ENCODE results near the gene ADI1.

Gene ADI1, protein sequence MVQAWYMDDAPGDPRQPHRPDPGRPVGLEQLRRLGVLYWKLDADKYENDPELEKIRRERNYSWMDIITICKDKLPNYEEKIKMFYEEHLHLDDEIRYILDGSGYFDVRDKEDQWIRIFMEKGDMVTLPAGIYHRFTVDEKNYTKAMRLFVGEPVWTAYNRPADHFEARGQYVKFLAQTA
- total RNA-seq, result 28.7 to 30.9 reads per million in 2 donors

- peak; percentile 69 for DNase-seq
Observed at GRCh38 chr2:3519255-3520205, at the start of gene ADI1. TSS of gene ADI1 (minus strand) at chr2:3519531. CDS start at chr2:3519487, 44 bp downstream.

- no peak for DNase-seq
Observed at GRCh38 chr2:3566806-3567205, 47.5 kb upstream of the ADI1 start.

- DNase-seq, result no peak
Observed at GRCh38 chr2:3565117-3565516, 45.8 kb upstream of the ADI1 start.

GRCh38 chr2:3563521-3563976 is 44.2 kb upstream of the ADI1 start:
- DNase-seq, result no peak

GRCh38 chr2:3558205-3559014 is 39.1 kb upstream of the ADI1 start, which contains the start of gene RNASEH1:
TSS of gene RNASEH1 (minus strand) at chr2:3558333. CDS start at chr2:3558260, 73 bp downstream.
- DNase-seq, result peak; percentile 99

DNA sequence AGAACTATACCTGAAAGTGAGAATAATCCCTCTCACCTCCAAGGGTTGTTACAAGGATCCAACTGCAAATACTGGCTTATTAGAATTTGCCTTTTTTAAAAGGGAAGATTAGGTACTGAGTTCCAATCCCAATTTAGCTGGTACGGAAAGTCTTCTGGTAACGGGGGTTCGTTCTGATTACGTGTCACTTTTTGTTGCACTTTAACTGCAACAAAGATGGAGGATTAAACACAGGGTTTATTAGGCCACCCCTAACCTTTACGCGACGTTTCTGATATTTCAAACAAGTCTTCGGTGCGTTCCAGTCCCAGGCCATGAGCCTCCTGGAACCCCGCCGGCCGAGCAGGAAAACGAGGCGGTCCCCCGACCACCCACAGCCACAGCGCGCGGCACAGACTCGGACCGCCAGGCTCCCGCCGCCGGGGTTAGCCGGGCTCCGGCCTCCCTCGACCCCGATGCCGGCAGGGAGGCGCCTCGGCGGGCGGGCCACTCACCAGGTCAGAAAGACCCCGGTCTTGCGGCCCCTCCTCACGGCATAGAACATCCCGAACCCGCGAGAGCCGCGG is 38.4 kb upstream of the ADI1 start:
- DNase-seq, result no peak

DNA sequence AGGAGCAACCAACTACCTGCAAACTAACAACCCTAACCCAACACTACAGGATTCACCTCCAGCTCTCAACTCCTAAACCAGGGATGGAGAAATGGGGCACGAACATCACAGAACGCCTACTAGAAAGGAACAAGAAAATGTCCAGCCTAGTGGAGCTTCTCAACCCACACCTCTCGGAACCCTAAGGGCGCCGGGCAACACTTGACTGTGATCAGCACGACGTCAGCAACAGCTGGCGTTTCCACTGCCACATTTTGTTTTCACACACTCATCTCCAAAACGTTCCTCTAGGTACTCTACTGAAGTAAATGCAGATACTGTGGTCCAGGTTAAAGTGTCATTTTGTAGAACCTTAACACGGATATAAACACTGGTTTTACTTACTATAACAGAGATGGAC is 34.6 kb upstream of the ADI1 start:
- no peak for DNase-seq

DNA sequence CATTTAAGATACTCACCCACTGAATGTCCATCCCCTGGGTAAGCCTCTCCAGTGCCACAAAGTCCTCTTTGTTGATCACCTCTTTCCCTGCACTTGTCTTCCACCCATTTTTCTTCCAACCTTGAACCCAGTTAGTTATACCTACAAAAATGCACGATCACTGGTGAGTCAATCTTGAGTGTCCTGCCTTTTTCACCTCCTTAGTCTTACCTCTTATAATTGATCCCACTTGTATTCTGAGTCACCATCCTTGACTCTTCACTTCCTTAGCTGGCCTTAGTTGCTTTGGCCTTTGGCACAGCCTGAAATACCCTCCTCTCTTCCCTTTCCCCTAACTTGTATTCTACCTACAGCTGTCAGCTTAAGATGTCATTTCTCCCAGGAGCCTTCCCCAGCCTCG is 28.6 kb upstream of the ADI1 start:
- DNase-seq, result no peak

GRCh38 chr2:3545788-3546478 is 26.6 kb upstream of the ADI1 start:
- DNase-seq, result no peak

DNA sequence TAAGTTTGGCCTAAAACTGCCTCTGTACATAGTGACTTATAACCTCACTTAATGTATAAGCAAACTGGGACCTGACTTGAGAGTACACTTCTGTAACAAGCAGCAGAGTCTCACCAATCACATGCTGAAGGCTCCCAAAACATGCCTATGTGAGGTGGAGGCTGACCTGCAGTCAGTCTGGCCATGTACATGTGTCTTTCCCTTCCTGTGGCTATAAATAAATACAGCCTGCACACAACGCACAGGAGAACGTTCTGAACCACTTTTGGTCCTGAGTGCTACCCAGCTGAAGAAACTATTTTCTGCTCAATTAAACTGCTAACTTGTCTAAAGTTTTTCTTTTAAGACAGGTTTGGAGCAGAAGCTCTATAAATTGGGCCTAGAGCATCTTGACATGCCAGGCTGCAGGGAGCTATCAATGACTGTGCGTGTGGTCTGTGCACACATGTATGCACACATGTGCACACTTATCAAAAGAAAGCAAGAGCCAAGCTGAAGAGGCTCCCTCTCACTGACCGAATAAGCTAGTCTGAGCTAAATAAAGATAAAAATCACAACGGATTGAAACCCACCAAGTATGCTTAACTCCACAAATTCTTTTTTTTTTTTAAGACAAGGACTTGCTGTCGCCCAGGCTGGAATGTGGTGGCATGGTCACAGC is 23.8 kb upstream of the ADI1 start:
- no peak for DNase-seq

- DNase-seq, result no peak
Observed at GRCh38 chr2:3542107-3542506, 22.8 kb upstream of the ADI1 start.

DNA sequence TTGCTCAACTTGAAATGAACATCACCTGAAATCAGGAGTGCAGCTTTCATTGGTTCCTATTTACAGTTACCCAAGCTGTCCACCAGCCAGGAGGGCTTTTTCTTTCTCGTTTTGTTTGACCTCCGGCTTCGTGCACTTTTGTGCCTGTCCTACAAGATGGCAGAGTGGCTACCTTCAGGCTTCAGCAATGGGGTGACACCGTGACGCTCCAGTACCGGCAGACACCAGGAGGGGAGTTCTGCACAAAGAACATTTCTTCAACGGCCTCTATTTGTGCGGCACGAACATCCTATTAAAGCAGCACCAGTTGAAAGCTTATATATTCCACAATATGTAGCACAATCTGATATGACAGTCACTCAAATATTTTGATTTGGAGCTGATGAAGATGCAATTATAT is 20.5 kb upstream of the ADI1 start:
- no peak for DNase-seq

DNA sequence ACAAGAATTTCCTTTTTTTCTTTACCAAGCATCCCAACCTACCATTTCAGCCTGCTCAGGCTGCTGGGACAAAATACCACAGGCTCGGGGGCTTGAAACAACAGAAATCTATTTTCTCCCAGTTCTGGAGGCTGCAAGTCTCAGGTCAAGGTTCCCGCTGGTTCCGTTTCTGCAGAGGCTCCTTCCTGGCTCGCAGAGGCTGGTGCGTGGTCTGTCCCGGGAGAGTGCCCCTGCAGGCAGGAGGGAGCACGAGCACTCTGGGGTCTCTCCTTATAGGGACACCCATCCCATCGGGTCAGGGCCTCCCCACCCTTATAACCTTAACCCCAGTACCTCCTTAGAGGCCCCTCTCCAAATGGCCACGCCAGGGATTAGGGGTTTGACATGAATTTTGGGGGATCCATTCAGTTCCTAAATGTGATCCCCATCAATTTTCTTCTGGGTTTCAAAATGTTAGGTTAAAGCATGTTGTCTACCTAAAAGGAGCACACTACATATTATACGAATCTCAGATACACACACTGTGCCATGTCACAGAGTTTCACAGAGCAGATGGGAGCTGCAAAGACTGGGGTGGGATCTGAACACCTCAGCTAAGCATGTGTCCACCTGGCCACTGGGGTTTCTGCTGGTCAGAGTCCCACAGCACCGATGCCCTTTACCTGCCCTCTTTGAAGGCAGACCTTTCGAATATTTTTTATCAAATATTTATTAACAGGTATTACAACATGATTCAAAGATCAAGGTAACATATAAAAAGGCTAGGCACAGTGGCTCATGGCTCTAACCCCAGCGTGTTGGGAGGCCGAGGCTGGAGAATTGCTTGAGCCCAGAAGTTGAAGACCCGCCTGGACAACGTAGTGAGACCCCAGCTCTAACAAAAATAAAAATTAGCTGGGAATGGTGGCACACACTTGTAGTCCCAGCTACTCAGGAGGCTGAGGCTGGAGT is 17.6 kb upstream of the ADI1 start:
- no peak for DNase-seq

- DNase-seq, result no peak
Observed at GRCh38 chr2:3535794-3536681, 16.7 kb upstream of the ADI1 start.

DNA sequence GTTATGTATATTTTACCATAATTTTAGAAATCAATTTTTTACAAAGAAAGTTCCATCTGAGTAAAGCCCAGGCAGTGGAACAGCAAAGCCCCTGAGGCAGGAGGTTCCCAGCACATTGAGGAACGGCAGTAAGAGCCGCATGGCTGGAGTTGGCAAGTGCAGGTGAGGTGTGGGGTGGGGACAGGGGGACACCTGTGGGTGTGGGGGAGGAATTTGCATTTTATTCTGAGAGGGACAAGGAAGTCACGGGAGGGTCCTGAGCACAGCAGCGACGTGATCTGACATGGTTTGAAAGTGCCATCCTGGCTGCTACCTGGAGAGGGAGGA is 16.1 kb upstream of the ADI1 start:
- no peak for DNase-seq

DNA sequence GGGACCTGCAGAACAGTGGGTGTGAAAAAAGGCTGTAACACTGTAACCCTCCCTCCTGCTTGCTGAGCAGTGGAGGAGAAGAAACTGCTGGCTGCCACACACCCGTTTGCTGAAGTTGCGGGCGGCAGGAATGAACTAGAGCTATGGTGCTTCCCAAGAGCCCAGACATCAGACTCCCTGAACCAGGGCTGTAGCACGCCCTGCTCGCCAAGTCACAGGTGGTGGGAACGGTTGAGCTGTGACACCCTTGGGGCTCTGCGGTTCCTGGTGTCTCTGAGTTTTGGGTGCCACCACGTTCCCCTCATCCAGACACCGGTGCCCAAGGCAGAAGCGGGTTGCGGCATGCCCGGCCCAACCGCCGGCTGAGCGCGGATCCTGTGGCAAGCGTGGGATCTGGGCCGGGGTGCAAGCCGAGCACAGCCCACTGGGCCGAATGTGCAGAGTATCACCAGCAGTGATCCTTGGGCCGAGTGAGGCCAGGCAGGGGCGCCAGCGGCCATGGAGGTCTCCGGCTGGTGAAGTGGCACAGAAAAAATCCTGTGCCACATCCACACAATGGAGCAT is 15.0 kb upstream of the ADI1 start:
- no peak for DNase-seq

GRCh38 chr2:3533836-3534235 is 14.5 kb upstream of the ADI1 start:
- DNase-seq, result no peak

- no peak for DNase-seq
Observed at GRCh38 chr2:3532941-3533340, 13.6 kb upstream of the ADI1 start.

All from activated gamma-delta T cell (primary cell).